ENCODE results near the gene REV3L.
"Not testable (repeated sequence)": the region's sequence is repeated elsewhere in the genome, so short reads cannot be mapped to it uniquely, and the experiment has no call there.

Gene REV3L

DNA sequence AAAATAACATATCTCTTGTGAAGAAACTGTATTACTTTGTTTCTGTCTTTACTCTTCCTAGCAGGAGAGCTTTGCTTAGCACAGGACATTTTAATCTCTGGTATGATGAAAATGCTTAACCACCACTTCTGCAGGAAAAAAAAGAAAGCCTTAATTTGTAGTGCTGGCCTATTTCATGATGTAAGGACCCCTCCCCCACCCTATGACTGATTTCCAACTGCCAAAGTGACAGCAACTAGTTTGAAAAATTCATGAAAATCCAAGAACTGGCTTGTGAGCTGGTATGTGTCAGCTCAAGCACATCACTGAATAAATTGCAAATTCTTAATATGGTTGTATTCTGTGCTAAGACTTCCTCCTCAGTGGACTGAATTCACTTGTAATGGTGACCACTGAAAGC, 125.3 kb downstream of the REV3L start:
- DNase-seq, result no peak

DNA sequence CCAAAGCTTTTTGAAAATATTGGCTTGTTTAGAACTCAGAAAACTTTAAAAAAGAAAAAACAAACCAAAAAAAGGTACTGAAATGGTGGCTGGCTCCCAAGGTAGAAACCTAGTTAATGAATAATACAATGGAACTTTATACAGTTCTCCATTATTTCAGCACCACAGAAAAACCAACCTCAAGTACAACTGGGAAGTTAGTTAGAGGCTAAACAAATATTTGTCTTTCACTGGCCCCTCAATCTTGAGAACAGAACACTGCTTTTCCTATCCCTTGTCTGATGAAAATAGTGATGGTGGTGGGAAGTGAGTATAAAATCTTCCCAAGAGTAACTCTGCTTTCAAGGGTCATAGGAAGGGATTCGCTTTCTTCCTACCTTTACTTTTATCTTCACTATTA, 126.5 kb downstream of the REV3L start:
- no peak for DNase-seq

DNA sequence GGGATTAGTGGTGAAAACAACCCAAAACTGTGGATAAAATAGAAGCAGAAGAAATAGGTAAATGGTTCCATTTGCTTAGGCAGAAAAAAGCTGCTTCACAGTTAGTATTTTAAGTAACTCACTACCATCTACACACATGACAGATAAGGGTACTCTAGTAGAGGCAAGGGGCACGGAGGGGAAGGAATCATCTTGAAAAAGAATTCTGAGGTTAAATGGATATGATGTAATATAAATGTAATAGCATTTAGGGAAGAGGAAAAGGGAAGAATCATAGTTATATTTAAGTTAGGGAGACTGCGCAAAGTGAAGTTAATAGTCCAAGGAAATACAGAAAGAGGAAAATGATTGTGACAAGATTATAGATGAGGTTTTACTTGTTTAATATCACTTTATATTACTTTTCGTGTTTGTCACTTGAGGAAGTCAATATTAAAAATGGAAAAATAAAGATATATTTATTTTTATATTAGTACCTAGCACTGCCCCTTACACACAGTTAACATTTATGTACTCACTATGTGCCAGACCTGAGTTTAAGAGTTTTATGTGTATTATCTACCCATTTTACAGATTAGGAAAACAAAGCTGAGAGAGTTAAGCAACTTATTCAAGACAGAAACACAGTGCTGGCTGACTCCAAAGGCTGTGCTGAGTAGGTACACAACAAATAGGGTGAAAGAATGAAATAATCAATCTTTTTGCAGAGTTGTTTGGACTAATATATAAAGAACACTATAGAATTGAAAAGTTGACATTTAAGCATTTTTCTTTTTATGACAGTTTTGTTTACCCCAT, 128.1 kb downstream of the REV3L start:
- no peak for DNase-seq

GRCh38 chr6:111353912-111354462, 129.0 kb downstream of the REV3L start:
- no peak for DNase-seq

GRCh38 chr6:111347589-111347988, 135.4 kb downstream of the REV3L start:
- no peak for DNase-seq

DNA sequence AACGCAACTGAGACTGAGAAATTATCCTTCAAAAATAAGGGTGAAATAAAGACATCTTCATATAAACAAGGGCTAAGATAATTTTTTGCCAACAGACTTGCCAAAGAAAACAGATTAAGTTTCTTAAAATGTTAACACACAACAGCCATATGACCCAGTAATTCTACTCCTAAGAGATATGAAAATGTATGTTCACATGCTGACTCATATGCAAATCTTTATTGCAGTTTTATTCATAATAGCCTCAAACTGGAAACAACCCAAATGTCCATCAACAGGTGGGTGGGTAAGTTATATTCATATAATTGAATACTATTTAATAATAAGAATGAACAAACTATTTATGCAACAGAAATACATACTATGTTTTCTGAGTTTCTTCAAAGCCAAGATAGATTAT, 140.1 kb downstream of the REV3L start:
- DNase-seq, result no peak

- no peak for DNase-seq
Observed at GRCh38 chr6:111339294-111339693, 143.7 kb downstream of the REV3L start.

DNA sequence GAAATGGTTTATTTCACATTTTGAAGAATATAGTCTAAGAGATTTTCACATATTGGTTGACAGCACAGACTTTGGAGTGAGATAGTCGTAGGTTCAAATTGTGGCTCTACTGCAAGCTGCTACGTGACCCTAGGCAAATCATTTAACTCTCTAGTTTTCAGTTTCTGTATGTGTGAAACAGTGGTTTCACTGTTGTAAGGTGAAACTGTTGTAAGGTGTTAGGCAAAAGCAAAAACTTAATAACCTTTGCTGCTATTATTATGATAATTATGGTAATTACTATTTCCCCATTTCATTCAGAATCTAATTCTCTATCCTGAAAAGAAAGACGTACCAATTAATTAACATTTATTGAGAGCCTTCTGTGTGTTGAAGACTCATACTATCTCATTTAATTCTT, 144.2 kb downstream of the REV3L start:
- DNase-seq, result no peak

- DNase-seq, result no peak
Observed at GRCh38 chr6:111337829-111338236, 145.2 kb downstream of the REV3L start.

DNA sequence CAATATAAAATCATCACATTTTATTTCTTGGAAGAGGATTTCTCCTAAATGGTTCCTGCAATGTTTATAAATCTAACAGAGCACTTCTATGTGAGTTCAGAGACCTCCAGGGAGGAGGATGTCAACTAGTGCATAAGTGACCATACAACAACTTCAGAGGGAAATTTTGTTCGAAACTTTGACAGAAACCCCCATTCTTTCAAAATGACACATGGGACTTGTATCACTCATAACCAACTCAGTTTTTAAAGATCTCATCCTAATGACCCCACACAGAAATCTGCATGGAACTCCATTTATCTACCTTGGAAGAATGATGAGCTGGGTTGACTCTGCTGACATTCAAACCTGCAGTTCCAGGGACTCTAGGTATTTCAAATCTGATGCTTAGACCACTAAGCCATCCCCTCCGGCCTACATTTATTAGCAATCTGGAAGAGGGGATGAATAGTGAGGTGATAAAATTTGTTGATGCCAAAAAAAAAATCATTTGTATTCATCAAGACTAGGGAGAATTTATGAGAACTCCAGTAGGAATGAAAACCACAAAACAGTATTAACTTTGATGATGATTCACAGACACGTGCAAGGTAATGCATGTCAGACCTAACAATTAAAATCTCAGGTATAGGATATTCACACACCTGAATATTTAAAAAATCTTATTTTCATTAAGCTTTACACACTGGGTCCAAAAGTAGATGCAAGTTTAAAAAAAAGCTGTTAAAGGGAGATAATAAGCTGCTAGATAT, 153.0 kb downstream of the REV3L start:
- no peak for DNase-seq

DNA sequence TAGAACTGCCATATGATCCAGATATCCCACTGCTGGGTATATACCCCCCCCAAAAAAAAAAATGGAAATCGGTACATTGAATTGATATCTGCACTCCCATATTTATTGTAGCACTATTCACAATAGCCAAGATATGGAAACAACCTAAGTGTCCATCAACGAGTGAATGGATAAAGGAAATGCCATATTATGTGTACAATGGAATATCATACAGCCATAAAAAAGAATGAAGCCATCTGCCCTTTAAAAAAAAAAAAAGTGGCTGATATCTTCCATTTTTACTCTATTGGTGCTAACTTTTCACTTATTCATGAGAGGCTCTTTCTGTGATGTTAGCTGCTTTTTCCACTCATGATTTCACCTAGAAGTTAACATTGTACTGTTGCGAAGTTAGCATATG, 156.5 kb downstream of the REV3L start:
- no peak for DNase-seq

GRCh38 chr6:111322145-111322544, 160.9 kb downstream of the REV3L start:
- no peak for DNase-seq

- DNase-seq, result not testable (repeated sequence)
Observed at GRCh38 chr6:111307950-111308349, 175.1 kb downstream of the REV3L start.

DNA sequence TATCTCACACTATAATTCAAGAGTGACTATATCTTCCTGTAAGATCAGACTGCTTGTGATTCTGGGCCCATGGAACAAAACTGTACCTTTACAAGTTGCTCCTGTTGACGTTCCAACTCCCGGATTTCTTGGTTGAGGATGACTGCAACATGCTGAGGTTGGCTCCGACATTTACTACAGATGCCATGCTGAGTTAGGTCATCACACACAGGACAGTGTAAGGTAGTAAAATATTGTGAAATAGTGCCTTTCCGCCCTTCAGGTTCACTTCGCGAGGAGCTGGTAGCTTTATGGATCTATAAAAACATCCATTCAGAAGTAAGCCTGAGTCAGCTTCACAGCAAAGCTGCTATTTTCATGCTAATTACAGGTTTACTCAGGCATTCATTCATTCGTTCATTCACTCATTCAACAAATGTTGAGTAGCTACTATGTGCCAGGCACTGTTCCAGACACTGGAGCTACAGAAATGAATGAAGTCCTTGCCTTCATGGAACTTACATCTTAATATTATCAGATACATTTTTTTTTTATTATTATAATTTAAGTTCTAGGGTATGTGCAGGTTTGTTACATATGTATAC, 175.7 kb downstream of the REV3L start:
- no peak for DNase-seq

- no peak for DNase-seq
Observed at GRCh38 chr6:111306104-111306888, 176.7 kb downstream of the REV3L start.

DNA sequence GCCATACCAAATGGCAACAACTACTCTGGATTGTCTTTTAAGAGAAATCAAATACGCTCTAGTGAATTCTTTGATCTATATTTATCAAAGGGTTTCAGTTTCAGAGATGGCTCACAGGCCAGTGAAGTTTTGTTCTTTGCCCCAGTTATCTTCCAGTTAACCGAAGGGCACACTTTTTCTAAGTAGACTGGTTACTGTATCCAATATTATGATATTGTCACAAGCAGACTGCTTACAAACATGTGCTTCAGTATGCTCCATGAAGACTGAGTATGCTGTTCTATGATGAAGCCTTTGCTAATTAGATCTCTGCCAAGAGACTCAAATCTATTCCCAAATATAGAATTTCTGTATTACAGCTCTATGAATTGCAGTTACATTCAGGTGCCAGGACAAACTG, 181.1 kb downstream of the REV3L start:
- no peak for DNase-seq

GRCh38 chr6:111300938-111301800, 181.8 kb downstream of the REV3L start:
- DNase-seq, result not testable (repeated sequence)

DNA sequence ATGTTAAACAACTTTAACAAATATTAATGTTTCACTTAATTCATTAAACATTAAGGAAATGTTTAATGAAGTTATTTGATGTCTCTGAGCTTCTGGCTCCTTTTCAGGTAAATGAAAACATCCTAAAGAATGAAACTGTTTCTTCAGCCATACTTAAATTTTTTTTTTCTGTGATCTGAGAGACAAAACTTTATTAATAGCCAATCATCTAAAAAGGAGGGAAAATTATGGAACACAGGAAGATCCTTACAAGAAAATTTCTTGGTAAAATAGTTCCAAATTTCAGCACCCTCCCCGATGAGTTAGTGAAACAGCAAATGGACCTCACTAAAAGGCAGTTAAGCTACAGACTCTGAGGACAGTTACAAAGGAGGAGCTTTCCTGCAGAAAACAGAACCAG, 185.2 kb downstream of the REV3L start:
- DNase-seq, result no peak

GRCh38 chr6:111294374-111294967, 188.5 kb downstream of the REV3L start:
- DNase-seq, result no peak

DNA sequence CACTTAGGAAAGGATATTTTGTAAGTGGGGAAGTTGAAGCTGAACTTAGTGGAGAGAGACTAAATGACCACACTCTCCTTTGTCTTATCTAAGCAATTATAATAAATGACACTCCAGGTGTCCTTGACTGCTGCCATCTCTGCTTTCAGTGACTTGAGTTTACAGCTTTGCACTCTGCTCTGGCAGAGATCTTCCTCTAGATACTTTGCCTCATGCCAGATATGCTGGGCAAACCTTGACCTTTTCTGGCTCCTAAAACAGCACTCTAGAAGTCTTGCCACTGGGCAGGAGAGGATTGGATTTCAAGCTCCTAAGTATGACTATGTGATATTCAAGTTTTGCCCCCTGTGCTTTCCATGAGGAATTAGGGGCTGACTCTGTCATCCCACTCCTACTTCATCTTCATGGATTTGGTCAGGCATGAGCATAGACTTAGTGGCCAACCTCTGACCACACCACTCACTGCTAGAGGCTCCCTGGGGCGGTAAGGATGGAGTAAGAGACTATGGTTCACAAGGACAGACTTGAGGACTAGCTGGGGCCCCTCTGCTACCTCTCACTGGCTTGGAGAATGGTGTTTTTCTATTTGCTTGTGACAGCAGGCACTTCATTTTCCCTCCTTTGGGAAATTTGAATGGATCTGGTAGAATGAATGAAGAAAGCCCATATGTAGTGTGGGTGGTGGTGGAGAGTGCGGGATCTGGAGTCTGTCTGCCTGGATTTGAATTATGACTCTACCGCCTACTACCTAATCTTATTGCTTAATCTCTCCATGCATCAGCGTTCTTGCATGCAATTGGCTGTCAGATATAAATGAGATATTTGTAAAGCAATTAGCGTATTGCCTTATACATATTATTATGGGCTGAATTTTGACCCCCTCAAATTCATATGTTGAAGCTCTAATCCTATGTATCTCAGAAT, 191.4 kb downstream of the REV3L start:
- no peak for DNase-seq
